HEK293T (cell line): ENCODE data around the gene DNAH8.

Source experiments
- CTCF ChIA-PET: fragments of 350-600 bp; formaldehyde crosslinking; extraction: SDS; loops from one replicate; lab custom pipeline; 2021; ENCODE audit warnings: antibody characterized with exemption, inconsistent platforms; lab: Yijun Ruan, JAX
- POLR2A ChIA-PET: fragments of 350-600 bp; formaldehyde crosslinking; extraction: SDS; loops from one replicate; lab custom pipeline; 2020; ENCODE audit warnings: antibody characterized with exemption, inconsistent platforms; lab: Yijun Ruan, JAX
- DNase-seq: peaks from one replicate; pipeline ENCODE4 v3.0.0; 2012; ENCODE audit warnings: mixed read lengths; ENCODE audit errors: extremely low spot score
- ARNT ChIP-seq: fragments of 450-650 bp; IDR thresholded peaks from 2 replicates; pipeline ENCODE4 v1.6.1; 2017; ENCODE audit warnings: mild to moderate bottlenecking
- BHLHE40 ChIP-seq: fragments of 450-650 bp; IDR thresholded peaks from 2 replicates; pipeline ENCODE4 v1.6.1; 2016; ENCODE audit warnings: mild to moderate bottlenecking, moderate library complexity, borderline replicate concordance
- CTBP1 ChIP-seq: fragments of 450-650 bp; IDR thresholded peaks from 2 replicates; pipeline ENCODE4 v1.6.1; 2016; ENCODE audit warnings: borderline replicate concordance
- ELF4 ChIP-seq: fragments of 450-650 bp; IDR thresholded peaks from 2 replicates; pipeline ENCODE4 v1.6.1; 2017; ENCODE audit warnings: antibody characterized with exemption
- FOXA1 ChIP-seq: fragments of 450-650 bp; IDR thresholded peaks from 2 replicates; pipeline ENCODE4 v1.6.1; 2016; ENCODE audit warnings: mild to moderate bottlenecking
- FOXK2 ChIP-seq: fragments of 450-650 bp; IDR thresholded peaks from 2 replicates; pipeline ENCODE4 v1.6.1; 2016; ENCODE audit warnings: mild to moderate bottlenecking
- FOXM1 ChIP-seq: fragments of 450-650 bp; IDR thresholded peaks from 2 replicates; pipeline ENCODE4 v1.6.1; 2017; ENCODE audit warnings: mild to moderate bottlenecking, borderline replicate concordance
- HDGF ChIP-seq: fragments of 450-650 bp; IDR thresholded peaks from 2 replicates; pipeline ENCODE4 v1.6.1; 2017; ENCODE audit warnings: antibody characterized with exemption, borderline replicate concordance
- L3MBTL2 ChIP-seq: fragments of 450-650 bp; conservative IDR thresholded peaks from 2 replicates; pipeline ENCODE4 v1.6.1; 2016; ENCODE audit warnings: mild to moderate bottlenecking
- LEF1 ChIP-seq: fragments of 450-650 bp; IDR thresholded peaks from 2 replicates; pipeline ENCODE4 v1.6.1; 2017; ENCODE audit warnings: mild to moderate bottlenecking, borderline replicate concordance
- NFRKB ChIP-seq: fragments of 450-650 bp; IDR thresholded peaks from 2 replicates; pipeline ENCODE4 v1.6.1; 2016; ENCODE audit warnings: mild to moderate bottlenecking, moderate library complexity
- SP1 ChIP-seq: fragments of 450-650 bp; IDR thresholded peaks from 2 replicates; pipeline ENCODE4 v1.6.1; 2017
- SUZ12 ChIP-seq: fragments of 450-650 bp; IDR thresholded peaks from 2 replicates; pipeline ENCODE4 v1.6.1; 2016; ENCODE audit warnings: mild to moderate bottlenecking
- TARDBP ChIP-seq: fragments of 450-650 bp; IDR thresholded peaks from 2 replicates; pipeline ENCODE4 v1.6.1; 2016
- ZNF384 ChIP-seq: fragments of 450-650 bp; IDR thresholded peaks from 2 replicates; pipeline ENCODE4 v1.6.1; 2016
- TF ChIP-seq, protein P1 (sequence below): fragments of 450-650 bp; IDR thresholded peaks from 2 replicates; pipeline ENCODE4 v1.6.1; 2016

The DNAH8 gene

DNA sequence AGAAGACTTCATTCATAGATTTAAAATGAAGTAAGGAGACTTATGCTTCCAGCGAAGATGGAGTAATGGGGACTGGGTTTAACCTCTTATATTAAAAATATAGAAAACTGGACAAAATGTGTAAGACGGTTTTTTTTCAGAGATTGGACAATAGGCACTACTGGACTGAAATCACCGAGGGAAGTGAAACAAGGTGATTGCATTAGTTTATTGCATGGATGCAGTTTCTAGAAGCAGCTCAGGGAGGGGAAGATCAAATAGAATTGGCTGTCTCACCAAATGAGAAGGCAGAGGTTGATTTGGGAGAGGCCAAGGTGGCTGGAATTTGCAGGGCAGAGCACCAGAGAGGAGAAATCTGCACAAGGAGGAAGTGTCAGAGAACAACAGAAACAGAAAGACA is 162.6 kb downstream of the DNAH8 start:
- TF ChIP-seq ZNF384, result no peak
- TF ChIP-seq L3MBTL2, result no peak
- no peak for TF ChIP-seq SUZ12
- no peak for TF ChIP-seq NFRKB
- no peak for TF ChIP-seq FOXA1
- TF ChIP-seq BHLHE40, result no peak
- TF ChIP-seq CTBP1, result no peak
- no peak for TF ChIP-seq LEF1
- no peak for TF ChIP-seq HDGF
- no peak for TF ChIP-seq FOXM1
- POLR2A ChIA-PET, result no interaction called here

DNA sequence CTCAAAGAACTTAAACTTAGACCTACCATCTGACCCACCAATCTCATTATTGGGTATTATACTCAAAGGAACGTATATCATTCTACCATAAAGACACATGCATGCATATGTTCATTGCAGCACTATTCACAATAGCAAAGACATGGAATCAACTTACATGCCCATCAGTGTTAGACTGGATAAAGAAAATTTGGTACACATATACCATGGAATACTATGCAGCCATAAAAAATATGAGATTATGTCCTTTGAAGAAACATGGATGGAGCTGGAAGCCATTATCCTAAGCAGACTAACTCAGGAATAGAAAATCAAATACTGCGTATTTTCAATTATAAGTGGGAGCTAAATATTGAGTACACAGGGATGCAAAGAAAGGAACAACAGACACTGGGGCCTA is 167.0 kb downstream of the DNAH8 start:
- no peak for DNase-seq
- ChIA-PET CTCF (interaction anchor here (1.0 kb wide), 1 partner anchor 10 kb away, joined by 8 read pairs; no protein-coding TSS in a partner anchor), POLR2A (no interaction called here)
- TF ChIP-seq, protein P1, sequence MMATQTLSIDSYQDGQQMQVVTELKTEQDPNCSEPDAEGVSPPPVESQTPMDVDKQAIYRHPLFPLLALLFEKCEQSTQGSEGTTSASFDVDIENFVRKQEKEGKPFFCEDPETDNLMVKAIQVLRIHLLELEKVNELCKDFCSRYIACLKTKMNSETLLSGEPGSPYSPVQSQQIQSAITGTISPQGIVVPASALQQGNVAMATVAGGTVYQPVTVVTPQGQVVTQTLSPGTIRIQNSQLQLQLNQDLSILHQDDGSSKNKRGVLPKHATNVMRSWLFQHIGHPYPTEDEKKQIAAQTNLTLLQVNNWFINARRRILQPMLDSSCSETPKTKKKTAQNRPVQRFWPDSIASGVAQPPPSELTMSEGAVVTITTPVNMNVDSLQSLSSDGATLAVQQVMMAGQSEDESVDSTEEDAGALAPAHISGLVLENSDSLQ, result no peak
- TF ChIP-seq ARNT, result no peak
- TF ChIP-seq FOXA1, result no peak
- TF ChIP-seq ZNF384, result no peak
- TF ChIP-seq CTBP1, result no peak
- TF ChIP-seq HDGF, result no peak
- TF ChIP-seq NFRKB, result no peak
- no peak for TF ChIP-seq L3MBTL2
- no peak for TF ChIP-seq FOXM1
- TF ChIP-seq BHLHE40, result no peak
- TF ChIP-seq LEF1, result no peak
- no peak for TF ChIP-seq SUZ12
- TF ChIP-seq ELF4, result no peak
- no peak for TF ChIP-seq TARDBP
- TF ChIP-seq FOXK2, result no peak
- no peak for TF ChIP-seq SP1

More for the DNA sequence above, 162.6 kb downstream of the DNAH8 start:
- CTCF ChIA-PET, result no interaction called here
- no peak for DNase-seq

DNA sequence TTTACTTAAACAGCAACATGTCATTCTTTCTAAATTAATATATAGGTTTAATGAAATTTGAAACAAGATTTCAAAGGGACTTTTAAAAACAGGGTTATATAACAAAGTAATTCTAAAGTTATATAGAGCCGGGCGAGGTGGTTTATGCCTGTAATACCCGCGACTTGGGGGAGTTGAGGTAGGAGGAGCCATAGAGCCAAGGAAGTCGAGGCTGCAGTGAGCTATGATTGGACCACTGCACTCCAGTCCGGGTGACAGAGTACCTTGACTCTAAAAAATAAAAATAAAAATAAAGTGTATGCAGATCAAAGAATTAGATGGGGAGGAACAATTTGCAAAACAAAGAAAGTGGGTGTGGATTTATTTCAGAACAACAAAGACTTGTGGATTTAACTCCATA is 182.4 kb downstream of the DNAH8 start:
- POLR2A ChIA-PET, result no interaction called here
- CTCF ChIA-PET, result no interaction called here
- TF ChIP-seq LEF1, result no peak
- TF ChIP-seq SUZ12, result no peak
- TF ChIP-seq FOXA1, result no peak
- TF ChIP-seq ELF4, result no peak
- TF ChIP-seq ZNF384, result no peak
- TF ChIP-seq ARNT, result no peak
- DNase-seq, result no peak

DNA sequence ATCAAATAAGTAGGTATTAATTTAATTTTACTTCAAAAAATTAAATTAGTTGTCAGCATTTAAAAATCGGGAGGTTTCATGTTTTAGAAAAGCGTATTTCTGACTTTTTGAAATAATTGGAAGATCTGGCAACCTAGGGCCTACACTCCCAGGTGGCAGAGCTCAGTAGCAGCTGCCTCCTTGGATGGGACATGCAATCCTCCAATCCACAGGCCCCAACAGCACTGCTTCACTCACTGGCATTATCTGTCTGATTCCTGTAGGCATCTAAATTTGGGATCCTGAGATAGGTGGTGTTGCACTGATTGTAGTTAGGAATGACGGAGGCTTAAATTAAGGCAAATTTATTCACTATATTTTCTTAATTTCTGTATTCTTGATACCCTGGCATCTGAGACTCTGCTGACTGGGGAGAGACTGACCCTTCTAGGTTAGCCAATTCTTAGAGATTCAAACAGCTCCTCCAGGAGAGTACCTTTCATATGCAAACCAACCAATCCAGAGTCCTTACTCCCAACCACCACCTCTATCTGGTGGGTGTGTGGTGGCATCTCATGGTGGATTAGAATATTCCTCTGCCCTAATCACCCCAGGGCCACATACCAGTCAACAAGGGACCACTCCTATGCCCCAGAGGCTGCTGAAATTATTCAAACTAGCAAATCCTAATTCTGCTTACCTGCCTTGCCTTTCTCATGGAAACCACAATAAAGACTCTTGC is 186.9 kb downstream of the DNAH8 start:
- POLR2A ChIA-PET, result no interaction called here
- DNase-seq, result no peak
- CTCF ChIA-PET, result no interaction called here
- no peak for TF ChIP-seq FOXA1
- TF ChIP-seq ELF4, result no peak
- no peak for TF ChIP-seq CTBP1
- TF ChIP-seq SP1, result no peak
- TF ChIP-seq, protein P1, result no peak
- no peak for TF ChIP-seq ZNF384
- TF ChIP-seq HDGF, result no peak
- no peak for TF ChIP-seq BHLHE40
- no peak for TF ChIP-seq TARDBP
- no peak for TF ChIP-seq L3MBTL2
- no peak for TF ChIP-seq NFRKB
- no peak for TF ChIP-seq FOXM1
- TF ChIP-seq FOXK2, result no peak
- no peak for TF ChIP-seq SUZ12
- TF ChIP-seq ARNT, result no peak
- TF ChIP-seq LEF1, result no peak

DNA sequence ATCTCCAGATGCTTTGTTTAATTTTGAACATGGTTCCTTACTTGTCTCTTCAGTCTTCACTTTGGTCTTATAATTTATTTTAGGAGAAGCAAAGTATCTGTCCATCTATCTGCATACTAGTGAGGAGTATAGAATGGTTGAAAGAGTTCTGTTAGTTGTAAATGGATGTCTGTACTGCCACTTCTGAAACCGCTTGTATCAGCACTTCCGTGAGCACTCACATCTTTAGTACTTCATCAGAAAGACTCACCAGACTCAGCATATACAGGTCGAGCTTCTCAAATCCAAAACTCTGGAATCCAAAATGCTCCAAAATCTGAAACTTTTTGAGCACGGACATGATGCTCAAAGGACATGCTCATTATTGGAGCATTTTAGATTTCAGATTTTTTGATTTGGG is 191.5 kb downstream of the DNAH8 start:
- POLR2A ChIA-PET, result no interaction called here
- TF ChIP-seq TARDBP, result no peak
- TF ChIP-seq FOXK2, result no peak
- TF ChIP-seq CTBP1, result no peak
- TF ChIP-seq ARNT, result no peak
- no peak for TF ChIP-seq ZNF384
- no peak for TF ChIP-seq SUZ12
- no peak for TF ChIP-seq BHLHE40
- no peak for TF ChIP-seq LEF1
- TF ChIP-seq SP1, result no peak
- TF ChIP-seq, protein P1, result no peak
- TF ChIP-seq NFRKB, result no peak
- no peak for TF ChIP-seq HDGF
- no peak for TF ChIP-seq L3MBTL2
- TF ChIP-seq FOXM1, result no peak
- TF ChIP-seq FOXA1, result no peak
- no peak for TF ChIP-seq ELF4
- CTCF ChIA-PET, result no interaction called here
- no peak for DNase-seq

DNA sequence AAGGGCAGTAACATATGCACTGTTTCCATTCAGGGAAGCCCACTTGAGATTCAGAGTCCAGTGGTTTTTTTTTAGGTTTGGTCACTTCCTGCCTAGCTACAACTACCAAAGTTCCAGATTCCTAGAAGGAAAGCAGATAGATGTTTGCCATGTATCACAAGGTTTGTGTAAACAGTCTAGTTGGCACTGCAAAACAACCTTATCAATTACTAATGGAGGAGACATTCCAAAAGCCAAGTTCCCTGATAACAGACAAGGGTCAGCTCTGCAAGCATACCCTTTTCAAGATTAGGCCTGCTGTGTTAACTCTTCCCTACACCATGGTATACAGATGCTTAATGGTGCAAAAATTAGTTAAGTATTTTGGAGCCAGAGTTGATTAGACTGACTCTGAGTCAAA is 192.2 kb downstream of the DNAH8 start:
- TF ChIP-seq FOXA1 (no peak), L3MBTL2 (no peak), SUZ12 (no peak), TARDBP (no peak), LEF1 (no peak), ZNF384 (no peak), FOXK2 (no peak), NFRKB (no peak), CTBP1 (no peak), FOXM1 (no peak), ARNT (no peak), BHLHE40 (no peak), SP1 (no peak), ELF4 (no peak)
- TF ChIP-seq, protein P1, result no peak
- ChIA-PET CTCF (no interaction called here), POLR2A (no interaction called here)
- no peak for DNase-seq
